ENCODE results near the gene CORO1C.

- no peak for TF ChIP-seq EZH2 (IDR thresholded peaks at IDR 0.05; ENCODE audit: insufficient read depth, poor library complexity, severe bottlenecking)
- no peak for TF ChIP-seq EZH2phosphoT487 (IDR thresholded peaks at IDR 0.05; ENCODE audit: insufficient read depth, low read depth)
These were observed 52.1 kb downstream of the CORO1C start for GRCh38 chr12:108679106-108679681.
